Activated naive CD4-positive, alpha-beta T cell treated with anti-CD3 and anti-CD28 coated beads for 36 hours (primary cell): Measurements from ENCODE around the gene PARP15. TPM values are rescaled to one million over a fixed set of nuclear protein-coding genes. Genes with fewer than 3 reads are reported as not detected.

Experiments
- CTCF ChIA-PET: fragments of 350-600 bp; sonication (Branson Sonifier 250); formaldehyde crosslinking; loops from one replicate; lab custom pipeline; 2021; ENCODE audit warnings: antibody characterized with exemption; lab: Charles Lee
- DNase-seq: peaks from one replicate; pipeline ENCODE4 v3.0.0-alpha.2; 2020
- H3K27ac Mint-ChIP-seq: one replicate; pipeline ENCODE4 v1.8.0; 2021; ENCODE audit warnings: mild to moderate bottlenecking, mixed read lengths
- H3K27me3 Mint-ChIP-seq: one replicate; pipeline ENCODE4 v1.8.0; 2021; ENCODE audit warnings: low read depth, mixed read lengths
- H3K36me3 Mint-ChIP-seq: one replicate; pipeline ENCODE4 v1.8.0; 2021; ENCODE audit warnings: low read depth, mixed read lengths
- H3K4me1 Mint-ChIP-seq: one replicate; pipeline ENCODE4 v1.8.0; 2021; ENCODE audit warnings: low read depth, mixed read lengths
- H3K4me3 Mint-ChIP-seq: one replicate; pipeline ENCODE4 v1.8.0; 2021; ENCODE audit warnings: mild to moderate bottlenecking, moderate library complexity, mixed read lengths
- H3K9me3 Mint-ChIP-seq: one replicate; pipeline ENCODE4 v1.8.0; 2021; ENCODE audit warnings: mixed read lengths
- intact Hi-C: fragments of 100-400 bp; cut with micrococcal nuclease; formaldehyde crosslinking; loops from one replicate; pipeline ENCODE4 v1.15.1; 2023
- total RNA-seq, 2 experiments: library from RNA; stranded (reverse); gene quantifications; one replicate each; pipeline ENCODE4 v1.2.3, GENCODE V29; 2021

PARP15 gene
- total RNA-seq, 2 experiments from 2014 or later: 3.6 to 5.1 TPM

DNA sequence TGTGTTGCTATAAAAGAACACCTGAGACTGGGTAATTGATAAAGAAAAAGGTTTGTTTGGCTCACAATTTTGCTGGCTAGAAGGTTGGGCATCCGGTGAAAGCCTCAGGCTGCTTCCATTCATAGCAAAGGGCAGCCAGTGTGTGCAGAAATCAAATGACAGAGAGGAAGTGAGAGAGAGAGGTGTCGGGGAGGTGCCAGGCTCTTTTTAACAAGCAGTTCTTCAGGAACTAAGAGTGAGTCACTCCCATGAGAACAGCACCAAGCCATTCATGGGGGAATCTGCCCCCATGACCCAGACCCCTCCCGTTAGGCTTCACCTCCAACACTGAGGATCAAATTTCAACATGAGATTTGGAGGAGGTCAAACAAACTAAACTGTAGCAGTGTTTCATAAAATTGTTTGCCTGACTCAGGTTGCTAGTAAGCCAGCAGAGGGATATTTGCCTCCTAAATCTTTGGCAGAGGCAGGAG is 4.5 kb upstream of the PARP15 start:
- peaks cover 39% of the 10 kb centered on the region for H3K36me3 Mint-ChIP-seq
- peak overlapping the region; percentile 73 for H3K27ac Mint-ChIP-seq
- H3K27me3 Mint-ChIP-seq: no peaks in the 10 kb centered on the region
- peak; percentile 75 for DNase-seq
- no peak overlapping the region for H3K4me3 Mint-ChIP-seq
- intact Hi-C loops: loop anchor here (2.0 to 10.0 kb wide), 2 partner anchors 14 to 1012 kb away; partner anchors contain the start of gene HACD2
- CTCF ChIA-PET: no interaction called here
- no peaks in the 10 kb centered on the region for H3K9me3 Mint-ChIP-seq
- H3K4me1 Mint-ChIP-seq: peaks cover 69% of the 10 kb centered on the region

DNA sequence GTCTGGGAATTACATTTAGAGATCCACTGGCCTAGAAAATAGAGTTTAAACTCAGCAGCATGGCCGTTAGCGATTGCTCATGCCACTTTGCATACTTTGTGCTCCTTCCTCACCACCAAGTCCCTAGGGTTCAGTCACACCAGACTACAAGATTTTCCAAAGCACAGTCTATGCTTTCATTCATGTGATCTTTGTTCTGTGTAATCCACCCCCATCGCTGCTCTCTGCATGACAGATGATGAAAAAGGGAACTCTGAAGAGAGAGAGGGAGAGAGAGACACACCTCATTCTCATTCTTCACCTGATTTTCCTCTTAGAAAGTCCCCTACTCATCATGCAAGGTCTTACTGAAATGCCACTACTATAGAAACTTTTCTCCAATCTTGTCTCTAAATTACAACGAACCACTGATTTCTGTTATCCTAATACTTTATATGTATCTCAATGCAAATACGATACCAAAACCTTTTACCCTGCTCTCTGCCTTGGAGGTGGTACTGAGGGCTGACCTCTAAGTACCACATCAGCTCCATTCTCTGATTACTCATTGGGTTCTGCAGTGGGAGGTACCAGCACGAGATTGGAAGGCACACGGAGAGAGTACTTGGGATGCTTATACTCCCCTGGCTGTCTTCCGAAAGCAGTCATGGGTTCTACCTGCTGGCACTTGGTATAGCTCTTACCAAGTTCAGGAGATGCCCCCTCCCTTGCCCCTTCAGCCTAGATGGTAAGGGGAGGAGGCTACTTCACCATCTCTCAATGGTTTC is 1.1 kb upstream of the PARP15 start:
- peak; percentile 77 for DNase-seq
- H3K4me3 Mint-ChIP-seq: peak overlapping the region; percentile 37
- H3K27ac Mint-ChIP-seq: peak overlapping the region; percentile 86
- peaks cover 62% of the 10 kb centered on the region for H3K4me1 Mint-ChIP-seq
- H3K36me3 Mint-ChIP-seq: peaks cover 21% of the 10 kb centered on the region
- intact Hi-C loops: loop anchor here (1.0 to 10.0 kb wide), 15 partner anchors 8 to 1008 kb away; partner anchors contain the start of genes DTX3L, EAF2, HACD2 and HSPBAP1
- H3K9me3 Mint-ChIP-seq: peaks cover 2% of the 10 kb centered on the region
- CTCF ChIA-PET: interaction anchor here (1.1 to 1.3 kb wide), 3 partner anchors 15 to 103 kb away, joined by 3 to 6 read pairs (median 6); no protein-coding TSS in a partner anchor
- no peaks in the 10 kb centered on the region for H3K27me3 Mint-ChIP-seq

GRCh38 chr3:122578069-122578740 is 755 bp downstream of the PARP15 start:
- Mint-ChIP-seq H3K27ac (peak overlapping the region; percentile 97), H3K4me1 (peaks cover 51% of the 10 kb centered on the region), H3K36me3 (peaks cover 24% of the 10 kb centered on the region), H3K9me3 (peaks cover 17% of the 10 kb centered on the region), H3K4me3 (peak overlapping the region; percentile 95), H3K27me3 (no peaks in the 10 kb centered on the region)
- CTCF ChIA-PET: interaction anchor here (0.6 to 1.8 kb wide), 5 partner anchors 10 to 695 kb away, joined by 3 to 6 read pairs (median 4); partner anchors contain the start of genes DTX3L and PARP9
- no peak for DNase-seq
- intact Hi-C loops: loop anchor here (5.0 to 10.0 kb wide), 2 partner anchors 741 to 1007 kb away; partner anchors contain the start of genes EAF2, HACD2 and IQCB1

DNA sequence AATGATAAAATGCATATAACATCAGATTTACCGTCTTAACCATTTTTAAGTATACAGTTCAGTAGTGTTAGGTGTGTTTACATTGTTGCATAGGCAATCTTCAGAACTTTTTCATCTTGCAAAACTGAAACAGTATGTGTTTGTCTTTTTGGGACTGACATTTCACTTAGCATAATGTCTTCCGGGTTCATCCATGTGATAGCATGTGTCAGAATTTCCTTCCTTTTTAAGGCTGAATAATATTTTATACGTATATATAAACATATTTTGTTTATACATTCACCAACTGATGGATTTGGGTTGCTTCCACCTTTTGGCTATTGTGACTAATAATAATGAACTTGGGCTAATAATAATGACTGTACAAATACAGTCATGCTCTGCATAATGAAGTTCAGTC is 3.0 kb downstream of the PARP15 start:
- CTCF ChIA-PET: no interaction called here
- no peak overlapping the region for H3K4me3 Mint-ChIP-seq
- H3K27me3 Mint-ChIP-seq: no peaks in the 10 kb centered on the region
- no peak for DNase-seq
- H3K4me1 Mint-ChIP-seq: peaks cover 50% of the 10 kb centered on the region
- peaks cover 26% of the 10 kb centered on the region for H3K36me3 Mint-ChIP-seq
- H3K9me3 Mint-ChIP-seq: peaks cover 27% of the 10 kb centered on the region
- intact Hi-C loops: no loop called here
- H3K27ac Mint-ChIP-seq: no peak overlapping the region

GRCh38 chr3:122581622-122582021 is 4.2 kb downstream of the PARP15 start:
- CTCF ChIA-PET: interaction anchor here (1.2 to 1.6 kb wide), 2 partner anchors 15 to 65 kb away, joined by 3 to 4 read pairs; no protein-coding TSS in a partner anchor
- H3K36me3 Mint-ChIP-seq: peaks cover 26% of the 10 kb centered on the region
- intact Hi-C loops: no loop called here
- DNase-seq: no peak
- H3K27ac Mint-ChIP-seq: no peak overlapping the region
- no peak overlapping the region for H3K4me3 Mint-ChIP-seq
- peaks cover 27% of the 10 kb centered on the region for H3K9me3 Mint-ChIP-seq
- peaks cover 48% of the 10 kb centered on the region for H3K4me1 Mint-ChIP-seq
- no peaks in the 10 kb centered on the region for H3K27me3 Mint-ChIP-seq

DNA sequence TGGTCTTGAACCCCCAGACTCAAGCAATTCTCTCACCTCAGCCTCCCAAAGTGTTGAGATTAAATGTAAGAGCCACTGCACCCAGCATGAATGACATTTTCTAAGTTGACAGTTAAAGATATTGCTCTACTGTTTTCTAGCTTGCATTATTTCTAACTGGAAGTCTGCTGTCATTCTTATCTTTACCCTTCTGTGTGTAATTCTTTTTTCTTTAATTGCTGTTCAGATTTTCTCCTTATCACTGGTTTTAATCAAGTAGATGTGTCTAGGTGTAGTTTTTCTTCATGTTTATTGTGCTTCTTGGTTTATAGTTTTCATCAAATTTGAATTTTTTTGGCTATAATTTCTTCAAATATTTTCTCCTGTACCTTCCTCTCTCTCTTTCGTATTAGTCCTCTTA is 4.9 kb downstream of the PARP15 start:
- CTCF ChIA-PET: interaction anchor here (1.2 to 1.6 kb wide), 2 partner anchors 14 to 64 kb away, joined by 3 to 4 read pairs; no protein-coding TSS in a partner anchor

DNA sequence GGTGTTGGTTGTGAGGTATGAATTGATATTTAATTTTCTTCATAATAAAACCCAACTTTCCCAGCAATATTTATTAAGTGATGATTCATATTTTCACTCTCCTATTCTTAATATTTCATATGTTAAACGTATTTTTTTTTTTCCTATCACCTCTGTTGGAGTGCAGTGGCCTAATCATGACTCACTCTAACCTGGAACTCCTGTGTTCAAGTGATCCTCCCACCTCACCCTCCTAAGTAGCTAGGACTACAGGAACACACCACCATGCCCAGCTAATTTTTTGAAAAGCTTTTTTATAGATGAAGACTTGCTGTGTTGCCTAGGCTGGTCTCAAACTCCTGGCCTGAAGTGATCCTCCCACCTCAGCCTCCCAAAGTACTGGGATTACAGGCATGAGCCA is 8.6 kb downstream of the PARP15 start:
- Mint-ChIP-seq H3K4me1 (peaks cover 45% of the 10 kb centered on the region), H3K4me3 (no peak overlapping the region), H3K27ac (no peak overlapping the region), H3K36me3 (peaks cover 24% of the 10 kb centered on the region), H3K9me3 (peaks cover 27% of the 10 kb centered on the region), H3K27me3 (no peaks in the 10 kb centered on the region)
- intact Hi-C loops: loop anchor here (2.0 kb wide), 1 partner anchor 13 kb away; no protein-coding TSS in a partner anchor
- CTCF ChIA-PET: interaction anchor here (2.1 kb wide), 1 partner anchor 24 kb away, joined by 5 read pairs; no protein-coding TSS in a partner anchor
- DNase-seq: no peak

More for the DNA sequence above, 4.9 kb downstream of the PARP15 start:
- H3K9me3 Mint-ChIP-seq: peaks cover 27% of the 10 kb centered on the region
- peaks cover 47% of the 10 kb centered on the region for H3K4me1 Mint-ChIP-seq
- H3K4me3 Mint-ChIP-seq: no peak overlapping the region
- H3K36me3 Mint-ChIP-seq: peaks cover 26% of the 10 kb centered on the region
- H3K27ac Mint-ChIP-seq: no peak overlapping the region
- intact Hi-C loops: no loop called here
- DNase-seq: no peak
- no peaks in the 10 kb centered on the region for H3K27me3 Mint-ChIP-seq

GRCh38 chr3:122586773-122587485 is 9.5 kb downstream of the PARP15 start:
- intact Hi-C loops: loop anchor here (1.0 to 2.0 kb wide), 3 partner anchors 11 to 23 kb away; no protein-coding TSS in a partner anchor
- Mint-ChIP-seq H3K27me3 (no peaks in the 10 kb centered on the region), H3K36me3 (peaks cover 16% of the 10 kb centered on the region), H3K9me3 (peaks cover 19% of the 10 kb centered on the region), H3K4me3 (no peak overlapping the region), H3K27ac (peak overlapping the region; percentile 27), H3K4me1 (peaks cover 45% of the 10 kb centered on the region)
- no peak for DNase-seq
- CTCF ChIA-PET: interaction anchor here (0.6 to 2.1 kb wide), 3 partner anchors 8 to 25 kb away, joined by 4 to 6 read pairs (median 5); no protein-coding TSS in a partner anchor

- peaks cover 11% of the 10 kb centered on the region for H3K36me3 Mint-ChIP-seq
- peaks cover 45% of the 10 kb centered on the region for H3K4me1 Mint-ChIP-seq
- peaks cover 13% of the 10 kb centered on the region for H3K9me3 Mint-ChIP-seq
- intact Hi-C loops: loop anchor here (1.0 to 2.0 kb wide), 3 partner anchors 11 to 23 kb away; no protein-coding TSS in a partner anchor
- no peak overlapping the region for H3K27ac Mint-ChIP-seq
- no peak overlapping the region for H3K4me3 Mint-ChIP-seq
- DNase-seq: no peak
- no peaks in the 10 kb centered on the region for H3K27me3 Mint-ChIP-seq
- CTCF ChIA-PET: interaction anchor here (1.8 kb wide), 1 partner anchor 9 kb away, joined by 6 read pairs; no protein-coding TSS in a partner anchor
Observed at GRCh38 chr3:122587572-122587971, 10.1 kb downstream of the PARP15 start.

- CTCF ChIA-PET: no interaction called here
- DNase-seq: no peak
- Mint-ChIP-seq H3K4me3 (no peak overlapping the region), H3K27me3 (no peaks in the 10 kb centered on the region), H3K9me3 (peaks cover 2% of the 10 kb centered on the region), H3K4me1 (peaks cover 38% of the 10 kb centered on the region), H3K27ac (no peak overlapping the region), H3K36me3 (peaks cover 1% of the 10 kb centered on the region)
- intact Hi-C loops: no loop called here
Observed at GRCh38 chr3:122589297-122589696, 11.8 kb downstream of the PARP15 start.

GRCh38 chr3:122590610-122591009 is 13.2 kb downstream of the PARP15 start:
- H3K4me3 Mint-ChIP-seq: no peak overlapping the region
- CTCF ChIA-PET: no interaction called here
- H3K4me1 Mint-ChIP-seq: peaks cover 30% of the 10 kb centered on the region
- no peak overlapping the region for H3K27ac Mint-ChIP-seq
- intact Hi-C loops: no loop called here
- H3K36me3 Mint-ChIP-seq: peaks cover 1% of the 10 kb centered on the region
- H3K27me3 Mint-ChIP-seq: no peaks in the 10 kb centered on the region
- DNase-seq: no peak
- H3K9me3 Mint-ChIP-seq: no peaks in the 10 kb centered on the region
